Upper lobe of left lung (tissue), 6 donors: ENCODE data around the gene SAMD4A. TPM values are rescaled to one million over a fixed set of nuclear protein-coding genes. Genes with fewer than 3 reads are reported as not detected.

Source experiments
- ATAC-seq, 2 donors: fragments of 200-7000 bp; cut with Tn5 transposase; one replicate each; pipeline ENCODE4 v1.9.1; 2022; ENCODE audit warnings: mild to moderate bottlenecking in 2 of 2, moderate library complexity in 2 of 2; ENCODE audit not compliant: low FRiP score in 2 of 2
- DNase-seq, 2 donors: peaks; one replicate each; pipeline ENCODE4 v3.0.0-alpha.2; 2019 to 2020
- H3K27ac ChIP-seq, 4 donors: fragments of 200-600 bp; sonication (generic); one replicate each; pipeline ENCODE4 v1.5.1; 2016 to 2019
- H3K27me3 ChIP-seq, 4 donors: fragments of 200-600 bp; sonication (generic); one replicate each; pipeline ENCODE4 v1.5.1; 2017 to 2019
- H3K36me3 ChIP-seq, 4 donors: fragments of 200-600 bp; sonication (generic); one replicate each; pipeline ENCODE4 v1.5.1; 2016 to 2019
- H3K4me1 ChIP-seq, 4 donors: fragments of 200-600 bp; sonication (generic); one replicate each; pipeline ENCODE4 v1.5.1; 2018 to 2019
- H3K4me3 ChIP-seq, 4 donors: fragments of 200-600 bp; sonication (generic); one replicate each; pipeline ENCODE4 v1.5.1; 2017 to 2019; ENCODE audit warnings: mild to moderate bottlenecking in 2 of 4, moderate library complexity in 1 of 4
- H3K9me3 ChIP-seq, 4 donors: fragments of 200-600 bp; sonication (generic); one replicate each; pipeline ENCODE4 v1.5.1; 2018 to 2019
- EP300 ChIP-seq, 4 donors: sonication (generic); formaldehyde crosslinking; IDR thresholded peaks; one replicate each; pipeline ENCODE4 v1.5.1; 2017; ENCODE audit warnings: antibody characterized with exemption in 4 of 4, control low read depth in 2 of 4
- POLR2A ChIP-seq, 4 donors: fragments of 450-650 bp; IDR thresholded peaks; one replicate each; pipeline ENCODE4 v1.5.1; 2016 to 2017; ENCODE audit warnings: antibody characterized with exemption in 4 of 4, mild to moderate bottlenecking in 2 of 4
- POLR2AphosphoS5 ChIP-seq, 2 donors: sonication (generic); formaldehyde crosslinking; IDR thresholded peaks; one replicate each; pipeline ENCODE4 v1.5.1; 2017; ENCODE audit warnings: antibody characterized with exemption in 2 of 2
- WGBS, 2 donors: methylation state at CpG; one replicate each; pipeline ENCODE4 v1.1.5; 2017 to 2018; 5-methylcytosine and 5-hydroxymethylcytosine counted together
- total RNA-seq, 6 donors: library from RNA; depleted of rRNA in 4 of 6; stranded (reverse); fragments of >200 nt in 4 of 6; gene quantifications; one replicate each; pipeline versions ENCODE4 v1.1.0 to v1.2.1, GENCODE V29; 2016 to 2021
- TF ChIP-seq, protein P1 (sequence below), 6 experiments: fragments of 450-650 bp in 4 of 6; fragments of 200-600 bp in 2 of 6; sonication (generic) in 2 of 6; IDR thresholded peaks; one replicate each; pipeline ENCODE4 v1.5.1; 2016 to 2019; ENCODE audit warnings: antibody characterized with exemption in 6 of 6
- donor health status: DM: no; HTN: no; CAD: no; lungs with moderate emphysema.
- donor health status: DM: no; HTN: yes; CAD: no; lungs with severe emphysema.

Gene SAMD4A
- total RNA-seq, 6 donors from 2014 or later = 26.0 to 68.3 (median 37.0) TPM

DNA sequence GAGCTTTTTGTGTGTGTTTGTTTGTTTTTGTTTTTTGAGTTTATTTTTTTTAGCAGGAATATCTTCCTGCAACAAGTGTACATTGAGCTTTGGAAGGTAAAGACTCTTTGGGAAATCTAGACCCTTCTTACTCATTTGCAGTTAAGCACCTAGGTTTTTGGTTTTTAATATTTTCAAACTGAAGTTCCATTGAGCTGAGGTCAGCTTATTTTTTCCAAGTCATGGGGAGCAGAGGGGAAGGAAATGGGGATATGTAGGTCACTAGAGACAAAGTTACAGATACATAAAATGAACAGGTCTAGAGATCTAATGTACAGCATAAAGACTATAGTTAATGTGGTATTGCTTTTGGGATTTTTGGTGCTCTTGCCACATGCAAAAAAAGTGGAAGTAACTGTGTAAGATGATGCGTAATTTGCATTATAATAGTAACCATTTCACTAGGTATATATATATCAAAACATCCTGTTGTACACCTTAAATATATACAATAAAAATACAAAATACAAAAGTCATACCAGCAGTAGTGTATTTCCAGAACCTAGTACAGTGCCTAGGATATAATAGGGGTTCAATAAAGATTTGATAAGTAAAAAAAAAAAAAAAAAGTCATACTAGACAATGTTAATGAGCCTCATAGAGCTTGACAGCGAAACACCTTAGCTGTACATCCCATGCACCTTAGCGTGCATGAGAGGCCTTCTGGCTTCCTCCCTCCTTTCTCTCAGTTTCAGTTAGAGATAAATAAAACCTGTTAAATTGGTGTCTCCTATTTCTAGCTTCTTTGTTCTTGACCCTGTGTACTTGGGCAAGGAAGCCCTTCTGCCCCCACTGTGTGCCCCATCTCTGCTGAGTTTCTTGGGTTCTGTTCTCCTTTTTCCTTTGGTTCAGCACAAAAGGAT is 34.6 kb upstream of the SAMD4A start:
- H3K4me3 ChIP-seq = no peak overlapping the region

DNA sequence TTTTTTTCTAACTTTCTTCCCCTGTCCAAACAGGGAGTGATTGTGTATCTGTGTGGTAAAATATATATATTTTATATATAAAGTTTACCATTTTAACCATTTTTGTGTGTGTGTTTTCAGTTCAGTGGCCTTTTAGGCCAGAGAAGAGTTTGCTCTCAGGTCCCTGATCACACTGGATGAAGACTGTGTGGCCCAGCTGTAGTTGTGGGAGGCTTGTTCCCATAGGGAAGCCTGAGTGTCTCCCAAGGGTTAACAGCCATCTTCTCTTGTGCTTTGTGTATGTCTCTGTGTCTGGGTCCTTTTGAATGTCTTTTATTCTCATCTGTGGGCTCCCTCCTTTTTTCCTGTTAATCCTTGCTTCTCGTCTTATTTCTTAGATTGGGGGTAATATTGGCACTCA is 33.8 kb upstream of the SAMD4A start:
- TF ChIP-seq, protein P1, sequence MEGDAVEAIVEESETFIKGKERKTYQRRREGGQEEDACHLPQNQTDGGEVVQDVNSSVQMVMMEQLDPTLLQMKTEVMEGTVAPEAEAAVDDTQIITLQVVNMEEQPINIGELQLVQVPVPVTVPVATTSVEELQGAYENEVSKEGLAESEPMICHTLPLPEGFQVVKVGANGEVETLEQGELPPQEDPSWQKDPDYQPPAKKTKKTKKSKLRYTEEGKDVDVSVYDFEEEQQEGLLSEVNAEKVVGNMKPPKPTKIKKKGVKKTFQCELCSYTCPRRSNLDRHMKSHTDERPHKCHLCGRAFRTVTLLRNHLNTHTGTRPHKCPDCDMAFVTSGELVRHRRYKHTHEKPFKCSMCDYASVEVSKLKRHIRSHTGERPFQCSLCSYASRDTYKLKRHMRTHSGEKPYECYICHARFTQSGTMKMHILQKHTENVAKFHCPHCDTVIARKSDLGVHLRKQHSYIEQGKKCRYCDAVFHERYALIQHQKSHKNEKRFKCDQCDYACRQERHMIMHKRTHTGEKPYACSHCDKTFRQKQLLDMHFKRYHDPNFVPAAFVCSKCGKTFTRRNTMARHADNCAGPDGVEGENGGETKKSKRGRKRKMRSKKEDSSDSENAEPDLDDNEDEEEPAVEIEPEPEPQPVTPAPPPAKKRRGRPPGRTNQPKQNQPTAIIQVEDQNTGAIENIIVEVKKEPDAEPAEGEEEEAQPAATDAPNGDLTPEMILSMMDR (IDR thresholded peaks at IDR 0.05) = no peak
- TF ChIP-seq EP300 (IDR thresholded peaks at IDR 0.05) = no peak
- DNase-seq = no peak
- H3K27me3 ChIP-seq = no peaks in the 10 kb centered on the region
- ATAC-seq = no peak
- no peaks in the 10 kb centered on the region for H3K9me3 ChIP-seq
- H3K36me3 ChIP-seq = peaks cover 1 to 38% (median 6%) of the 10 kb centered on the region in 4 donors
- H3K4me3 ChIP-seq = no peak overlapping the region
- 96 to 97% methylated on average over 1 of the region's 1 CpG for WGBS, 2 donors
- no peak overlapping the region for H3K27ac ChIP-seq
- peaks cover 0 to 3% (median 0%) of the 10 kb centered on the region in 4 donors for H3K4me1 ChIP-seq

More for the DNA sequence above, 34.6 kb upstream of the SAMD4A start:
- Histone ChIP-seq H3K9me3 (no peaks in the 10 kb centered on the region), H3K27me3 (no peaks in the 10 kb centered on the region), H3K27ac (no peak overlapping the region), H3K4me1 (peaks cover 0 to 3% (median 0%) of the 10 kb centered on the region in 4 donors), H3K36me3 (peaks cover 0 to 40% (median 5%) of the 10 kb centered on the region in 4 donors)
- TF ChIP-seq POLR2A (IDR thresholded peaks at IDR 0.05) = no peak
- TF ChIP-seq, protein P1 (IDR thresholded peaks at IDR 0.05) = no peak
- TF ChIP-seq EP300 (IDR thresholded peaks at IDR 0.05) = no peak
- TF ChIP-seq POLR2AphosphoS5 (IDR thresholded peaks at IDR 0.05) = no peak
- no peak for DNase-seq
- 90 to 94% methylated on average over 3 of the region's 3 CpGs for WGBS, 2 donors
- ATAC-seq = no peak

DNA sequence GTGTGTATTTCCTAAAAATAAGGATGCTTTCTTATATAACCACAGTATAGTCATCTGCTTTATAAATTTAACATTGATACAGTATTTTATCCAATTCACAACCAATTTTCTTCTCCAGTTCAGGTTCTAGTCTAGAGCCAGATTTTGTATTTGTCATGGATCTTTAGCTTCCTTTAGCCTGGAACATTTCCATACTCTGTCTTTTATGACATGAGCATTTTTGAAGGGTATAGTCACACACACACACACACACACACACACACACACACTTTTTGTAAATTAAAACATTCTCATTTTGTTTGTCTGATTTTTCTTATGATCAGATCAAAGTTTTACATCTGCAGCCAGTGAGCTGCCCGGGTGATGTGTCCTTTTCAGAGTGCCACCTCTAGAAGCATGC is 31.8 kb upstream of the SAMD4A start:
- no peak overlapping the region for H3K4me3 ChIP-seq
- DNase-seq (no peak), ATAC-seq (no peak)
- no peak overlapping the region for H3K27ac ChIP-seq
- H3K4me1 ChIP-seq = peaks cover 0 to 3% (median 0%) of the 10 kb centered on the region in 4 donors
- 74 to 91% methylated on average over 1 of the region's 1 CpG for WGBS, 2 donors
- H3K9me3 ChIP-seq = no peaks in the 10 kb centered on the region
- TF ChIP-seq POLR2A (IDR thresholded peaks at IDR 0.05) = no peak
- TF ChIP-seq POLR2AphosphoS5 (IDR thresholded peaks at IDR 0.05) = no peak
- TF ChIP-seq, protein P1 (IDR thresholded peaks at IDR 0.05) = no peak
- no peak for TF ChIP-seq EP300 (IDR thresholded peaks at IDR 0.05)
- peaks cover 2 to 45% (median 12%) of the 10 kb centered on the region in 4 donors for H3K36me3 ChIP-seq
- no peaks in the 10 kb centered on the region for H3K27me3 ChIP-seq

DNA sequence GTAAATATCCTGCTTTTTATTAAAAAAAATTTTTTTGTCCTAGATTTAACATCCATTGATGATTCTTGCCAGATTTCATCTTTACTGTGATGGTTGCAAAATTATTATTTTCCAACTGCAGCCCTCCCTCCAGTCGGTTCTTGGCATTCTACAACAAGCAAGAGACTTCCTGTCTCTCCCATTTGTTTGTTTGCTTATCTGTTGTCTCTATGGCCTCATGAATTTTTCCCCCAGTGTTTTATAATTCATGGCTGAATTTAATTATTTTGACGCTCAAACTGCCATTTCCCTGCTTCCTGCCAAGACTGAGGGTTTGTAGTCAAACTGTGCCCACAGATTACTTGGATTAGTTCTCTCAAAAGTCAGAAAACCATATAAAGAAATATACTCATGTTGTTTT is 31.3 kb upstream of the SAMD4A start:
- Histone ChIP-seq H3K27me3 (no peaks in the 10 kb centered on the region), H3K36me3 (peaks cover 2 to 42% (median 10%) of the 10 kb centered on the region in 4 donors), H3K4me1 (peaks cover 0 to 3% (median 0%) of the 10 kb centered on the region in 4 donors), H3K9me3 (no peaks in the 10 kb centered on the region), H3K4me3 (no peak overlapping the region), H3K27ac (no peak overlapping the region)
- TF ChIP-seq, protein P1 (IDR thresholded peaks at IDR 0.05) = no peak
- TF ChIP-seq POLR2A (IDR thresholded peaks at IDR 0.05) (no peak), EP300 (IDR thresholded peaks at IDR 0.05) (no peak), POLR2AphosphoS5 (IDR thresholded peaks at IDR 0.05) (no peak)
- 43 to 47% methylated on average over 2 of the region's 2 CpGs for WGBS, 2 donors
- ATAC-seq (no peak), DNase-seq (no peak)
